Inferior parietal cortex (tissue), 1 donor: ENCODE results near the gene CUBN.

Experiments used
- DNase-seq: peaks from one replicate; pipeline ENCODE4 v3.0.0-alpha.2; 2016; ENCODE audit errors: extremely low spot score

The CUBN gene

GRCh38 chr10:17129741-17130140 is at the start of gene CUBN:
Gene CUBN, minus strand, starts transcription at chr10:17129811. Its CDS starts 46 bp downstream, at chr10:17129765.
- DNase-seq = no peak

DNA sequence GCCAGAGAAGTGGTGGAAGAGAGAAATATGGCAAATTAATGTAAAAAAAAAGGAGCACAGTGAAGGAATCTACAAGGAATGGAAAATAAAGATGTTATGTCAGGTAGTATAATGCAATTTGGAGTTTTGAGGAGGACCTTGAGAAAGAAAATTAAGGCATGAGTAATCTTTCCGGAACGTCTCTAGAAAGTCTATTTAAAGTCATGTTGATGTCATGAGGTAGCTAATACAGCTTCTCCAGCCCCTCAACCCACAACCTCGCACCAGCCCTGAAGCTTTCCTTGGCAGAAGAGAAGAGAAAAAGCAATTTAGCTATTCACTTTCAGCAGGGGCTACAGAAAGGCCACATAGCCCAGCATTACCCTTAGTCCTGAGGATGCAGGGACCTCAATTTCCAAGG is 49.4 kb upstream of the CUBN start:
- DNase-seq = no peak

GRCh38 chr10:17178006-17178405 is 48.4 kb upstream of the CUBN start:
- DNase-seq = no peak

DNA sequence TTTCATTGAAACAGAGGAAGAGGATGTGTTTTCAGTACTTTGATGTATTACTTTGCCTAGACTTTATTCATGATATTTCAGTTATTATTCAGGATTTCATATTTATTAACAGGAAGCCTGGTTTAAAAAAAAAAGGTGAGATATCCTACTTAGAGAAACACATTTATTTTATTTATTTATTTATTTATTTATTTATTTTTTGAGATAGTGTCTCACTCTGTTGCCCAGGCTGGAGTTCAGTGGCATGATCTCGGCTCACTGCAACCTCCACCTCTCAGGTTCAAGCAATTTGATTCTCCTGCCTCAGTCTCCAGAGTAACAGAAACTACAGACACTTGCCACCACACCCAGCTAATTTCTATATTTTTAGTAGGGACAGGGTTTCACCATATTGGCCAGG is 47.4 kb upstream of the CUBN start:
- no peak for DNase-seq

DNA sequence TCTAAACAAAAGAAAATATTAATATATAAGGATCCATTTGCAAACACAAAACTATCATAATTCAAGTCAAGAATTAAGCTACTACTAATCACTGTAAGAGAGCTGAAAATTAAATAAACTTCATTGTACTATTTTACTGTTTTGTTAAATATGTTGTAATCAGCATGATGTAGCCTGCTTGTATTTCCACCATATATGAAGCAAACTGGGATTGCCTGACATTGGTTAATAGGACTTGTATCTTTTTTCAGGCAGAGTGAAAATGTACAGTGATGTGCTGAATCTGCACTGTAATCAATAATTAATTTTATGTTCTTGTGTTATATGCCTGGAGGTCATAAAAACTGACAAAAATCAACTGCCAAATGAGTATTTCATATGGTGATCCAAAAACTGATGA is 46.5 kb upstream of the CUBN start:
- DNase-seq = no peak

- no peak for DNase-seq
Observed at GRCh38 chr10:17175551-17175950, 45.9 kb upstream of the CUBN start.

DNA sequence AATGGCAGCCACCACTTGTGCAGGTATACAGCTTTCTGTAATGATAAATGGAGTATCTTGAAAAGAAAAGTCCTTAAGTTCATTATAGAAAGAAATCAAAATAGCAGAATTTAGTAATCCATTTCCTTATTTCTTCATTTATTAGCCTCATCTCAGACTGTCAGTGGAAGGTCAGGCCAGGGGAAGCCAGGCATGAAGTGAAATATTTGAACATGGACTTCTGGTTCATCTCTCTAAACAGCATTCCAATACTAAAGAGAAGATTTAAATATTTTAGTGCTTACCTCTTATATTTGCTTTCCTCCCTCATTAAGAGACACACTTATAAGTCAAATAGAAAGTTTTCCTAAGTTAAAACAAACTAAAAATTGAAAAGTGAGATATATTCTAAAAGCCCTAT is 45.0 kb upstream of the CUBN start:
- no peak for DNase-seq

DNA sequence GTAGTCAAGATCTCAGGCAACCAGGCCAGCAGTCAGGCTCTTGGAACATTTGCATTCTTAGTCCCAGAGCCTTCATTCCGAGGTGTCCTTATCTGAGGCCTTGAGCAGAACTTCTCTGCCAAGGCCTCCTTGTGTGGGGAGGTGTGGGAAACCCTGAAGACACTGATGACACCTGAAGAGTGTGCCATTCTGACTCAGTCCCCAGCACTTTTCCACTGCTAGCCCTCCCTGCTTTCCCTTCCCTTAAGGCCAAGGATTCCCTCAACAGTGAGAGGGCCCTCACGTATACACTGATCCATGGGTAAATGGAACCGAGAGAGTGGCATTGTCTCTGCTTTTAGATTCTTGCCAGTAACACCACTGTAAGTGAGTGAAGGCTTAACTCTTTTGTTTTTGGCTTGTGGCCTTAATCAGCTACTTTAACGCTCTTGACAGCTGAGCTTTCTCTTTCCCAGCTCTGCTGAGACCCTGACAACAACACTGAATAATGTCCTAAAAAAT is 41.6 kb upstream of the CUBN start:
- no peak for DNase-seq

- no peak for DNase-seq
Observed at GRCh38 chr10:17169803-17170202, 40.2 kb upstream of the CUBN start.

GRCh38 chr10:17166699-17167098 is 37.1 kb upstream of the CUBN start:
- no peak for DNase-seq

DNA sequence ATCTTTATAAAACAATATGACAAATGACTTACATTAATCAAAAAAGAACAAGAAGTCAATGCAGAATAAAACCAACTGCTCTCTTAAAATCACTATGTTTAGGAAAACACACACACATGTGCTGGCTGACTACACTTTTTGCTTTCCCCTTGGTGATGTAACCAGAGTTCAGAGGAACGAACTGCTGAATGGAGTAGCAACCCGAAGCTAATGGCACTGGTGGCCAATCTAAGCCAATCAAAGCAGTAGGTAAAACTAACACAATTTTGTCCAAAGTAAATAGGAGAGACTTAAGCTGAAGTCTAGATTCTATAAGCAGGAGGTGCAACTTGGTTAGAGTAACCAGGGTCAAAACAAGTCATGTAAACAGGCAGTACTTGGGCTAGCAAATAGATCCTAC is 33.2 kb upstream of the CUBN start:
- DNase-seq = no peak

- DNase-seq = no peak
Observed at GRCh38 chr10:17161775-17162174, 32.2 kb upstream of the CUBN start.

- no peak for DNase-seq
Observed at GRCh38 chr10:17157024-17157423, 27.4 kb upstream of the CUBN start.

DNA sequence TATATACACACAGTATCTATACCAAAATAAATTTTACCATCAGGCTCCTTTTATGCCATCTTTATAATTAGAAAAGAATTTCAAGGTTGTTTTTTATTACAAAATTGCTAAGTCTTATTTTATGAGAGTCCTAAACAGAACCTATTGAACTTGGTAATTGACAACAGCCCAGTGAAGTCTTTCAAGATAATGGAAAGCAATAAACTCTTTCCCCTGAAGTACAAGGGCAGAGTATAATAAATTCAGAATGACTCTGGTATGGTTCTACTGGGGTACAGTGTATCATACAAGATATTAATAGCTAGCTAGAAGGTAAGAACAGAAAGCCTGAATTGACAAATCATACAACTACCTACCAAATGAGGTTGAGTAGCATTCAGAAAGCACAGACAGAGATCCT is 26.2 kb upstream of the CUBN start:
- DNase-seq = no peak

DNA sequence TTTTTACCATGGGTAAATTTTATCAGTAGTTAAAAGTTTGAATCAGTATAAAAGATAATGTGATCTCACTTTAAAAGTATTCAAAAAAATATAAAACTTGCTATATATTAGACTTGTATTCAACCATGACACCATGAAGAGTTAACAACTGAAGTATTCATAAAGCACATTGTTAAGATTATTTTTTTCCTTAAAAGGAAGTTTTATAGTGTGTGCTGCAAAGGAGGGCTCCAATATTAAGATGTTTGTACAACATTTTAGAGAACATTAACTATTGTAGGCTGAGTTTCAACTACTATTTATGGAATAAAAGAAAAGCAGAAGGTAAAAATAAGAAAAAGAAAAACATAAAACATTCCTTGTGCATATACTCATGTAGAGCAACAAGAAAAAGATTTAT is 24.5 kb upstream of the CUBN start:
- DNase-seq = no peak

DNA sequence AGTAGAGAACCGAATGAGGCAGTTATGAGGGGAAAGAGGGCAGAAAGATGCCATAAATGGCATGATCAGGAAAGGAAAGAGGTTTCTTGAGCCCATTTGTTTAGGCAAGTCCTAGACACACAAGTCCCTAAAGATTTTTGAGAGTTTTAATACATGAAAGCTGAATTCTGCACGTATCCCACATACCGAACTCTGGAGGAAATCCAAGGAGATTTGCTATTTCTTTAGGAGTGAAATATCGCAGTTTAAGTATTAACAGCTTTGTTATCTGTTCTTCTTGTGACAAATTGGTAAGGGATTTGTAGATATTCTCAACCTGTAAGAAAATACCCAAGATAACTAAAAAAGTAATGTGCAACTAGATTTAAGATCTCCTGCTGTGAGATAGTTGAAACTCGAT is 23.7 kb upstream of the CUBN start:
- DNase-seq = no peak

- DNase-seq = no peak
Observed at GRCh38 chr10:17151716-17152115, 22.1 kb upstream of the CUBN start.

GRCh38 chr10:17147884-17148489 is 18.4 kb upstream of the CUBN start:
- DNase-seq = no peak

- DNase-seq = no peak
Observed at GRCh38 chr10:17146892-17147291, 17.3 kb upstream of the CUBN start.

DNA sequence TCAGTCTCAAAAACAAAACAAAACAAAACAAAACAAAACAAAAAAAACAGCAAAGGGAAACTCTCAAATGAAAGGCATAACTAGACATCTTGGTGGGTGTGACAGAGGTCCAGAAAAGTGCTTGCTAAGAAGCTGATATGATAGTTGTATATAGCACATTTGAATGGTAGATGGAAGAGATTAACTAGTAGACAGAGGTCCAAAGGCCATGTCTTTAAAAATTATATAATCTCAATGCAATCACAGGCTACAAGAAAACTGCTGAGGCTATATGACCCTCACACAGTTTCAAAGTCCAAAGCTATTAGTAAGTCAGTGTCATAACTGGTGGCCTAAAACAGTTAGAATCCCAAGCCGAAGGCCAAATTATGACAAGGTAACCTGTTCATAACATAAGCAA is 15.6 kb upstream of the CUBN start:
- DNase-seq = no peak

DNA sequence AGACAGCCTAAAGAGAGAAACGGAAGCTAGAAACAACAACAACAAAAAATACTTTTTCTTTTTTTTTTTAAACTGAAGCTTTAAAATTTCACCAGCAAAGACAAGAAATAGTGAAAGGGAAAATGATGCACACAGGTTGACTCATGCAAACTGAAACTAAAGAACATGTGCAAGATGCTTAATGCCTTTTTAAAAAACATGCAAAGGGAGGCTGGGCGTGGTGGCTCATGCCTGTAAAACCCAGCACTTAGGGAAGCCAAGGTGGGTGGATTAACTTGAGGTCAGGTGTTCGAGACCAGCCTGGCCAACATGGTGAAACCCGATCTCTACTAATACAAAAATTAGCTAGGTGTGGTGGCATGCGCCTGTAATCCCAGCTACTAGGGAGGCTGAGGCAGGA is 15.1 kb upstream of the CUBN start:
- DNase-seq = no peak

DNA sequence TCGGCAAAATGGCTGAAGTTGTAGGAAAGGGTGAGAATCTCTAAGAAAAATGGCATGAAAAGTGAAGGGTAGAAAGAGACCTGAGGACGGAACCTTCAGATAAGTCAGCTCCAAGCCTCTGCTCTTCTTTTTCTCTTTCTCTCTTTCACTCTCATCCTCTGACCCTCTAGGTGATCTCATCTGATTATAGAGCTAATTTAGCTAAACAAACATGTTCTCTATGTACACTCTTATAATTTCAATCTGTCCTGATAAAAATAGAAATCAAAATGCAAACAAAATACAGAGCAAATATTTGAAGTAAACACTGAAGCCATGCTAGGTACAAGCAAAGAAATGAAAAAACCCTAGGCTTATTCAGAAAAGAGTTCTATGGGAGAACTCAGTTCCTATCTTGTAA is 14.4 kb upstream of the CUBN start:
- DNase-seq = no peak

DNA sequence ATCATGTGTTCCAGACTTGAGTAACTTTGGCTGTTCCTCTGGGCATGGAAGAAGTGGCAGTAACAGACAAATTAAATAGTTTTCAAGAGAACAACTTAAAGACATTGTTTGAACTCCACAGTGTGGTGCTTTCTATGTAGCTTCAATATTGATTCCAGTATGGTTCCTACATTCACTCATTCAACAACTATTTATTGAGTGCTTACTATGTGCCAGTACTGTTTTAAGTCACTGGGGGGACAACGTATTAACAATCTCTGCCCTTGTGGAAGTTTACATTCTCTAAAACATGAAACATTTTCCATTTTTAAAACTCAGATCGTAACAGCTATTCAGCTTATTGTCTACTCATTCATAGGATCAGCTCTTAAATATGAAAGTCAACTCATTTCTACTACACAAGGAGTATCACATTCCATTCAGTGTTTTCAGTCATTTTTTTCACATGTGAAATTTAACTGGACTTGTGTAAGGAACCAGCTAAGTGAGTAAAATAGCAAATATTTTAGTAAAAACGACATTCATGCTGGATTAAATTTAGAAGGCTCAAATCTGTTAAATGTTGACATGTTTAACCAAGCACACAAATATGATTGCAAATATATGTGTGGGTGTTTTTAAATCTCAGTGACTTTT is 13.6 kb upstream of the CUBN start:
- no peak for DNase-seq
